IMR-90 (cell line): ENCODE measurements around the gene SMCP. TPM values are rescaled to one million over a fixed set of nuclear protein-coding genes. Genes with fewer than 3 reads are reported as not detected.

Source experiments
- ATAC-seq: fragments of 200-7000 bp; cut with Tn5 transposase; 2 replicates; pipeline ENCODE4 v1.9.1; 2020; ENCODE audit warnings: low read depth, mild to moderate bottlenecking, moderate library complexity
- BruUV-seq: library from RNA; stranded (reverse); fragments of 400-500 nt; replicated peaks from 2 replicates; lab custom pipeline; 2021; lab: Mats Ljungman, UMichigan
- CTCF ChIA-PET: fragments of 300-600 bp; formaldehyde crosslinking; extraction: SDS; loops from one replicate; lab custom pipeline; 2021; ENCODE audit warnings: antibody characterized with exemption; lab: Yijun Ruan, JAX
- POLR2A ChIA-PET: fragments of 300-600 bp; sonication (Branson Sonifier 250); formaldehyde crosslinking; loops from one replicate; lab custom pipeline; 2022; ENCODE audit warnings: antibody characterized with exemption; ENCODE audit not compliant: unreplicated experiment; lab: Charles Lee
- DNase-seq: peaks from one replicate; pipeline ENCODE4 v3.0.0; 2013
- H2AFZ ChIP-seq: replicated peaks from 2 replicates; pipeline ENCODE3; 2013; ENCODE audit warnings: low read length, mild to moderate bottlenecking; ENCODE audit not compliant: poor library complexity
- H2AK5ac ChIP-seq: 2 replicates; pipeline ENCODE4 v1.6.1; 2013; ENCODE audit warnings: low read depth, low read length, inconsistent platforms
- H2AK9ac ChIP-seq: replicated peaks from 2 replicates; pipeline ENCODE3; 2013; ENCODE audit warnings: mild to moderate bottlenecking, low read depth, low read length, moderate library complexity; ENCODE audit not compliant: poor library complexity
- H2BK120ac ChIP-seq: 2 replicates; pipeline ENCODE4 v1.6.1; 2013; ENCODE audit warnings: low read depth, low read length, inconsistent platforms
- H2BK15ac ChIP-seq: 3 replicates; pipeline ENCODE4 v1.6.1; 2013; ENCODE audit warnings: low read depth, low read length, inconsistent platforms
- H2BK20ac ChIP-seq: 2 replicates; pipeline ENCODE4 v1.6.1; 2013; ENCODE audit warnings: low read depth, mild to moderate bottlenecking, inconsistent platforms, low read length, moderate library complexity
- H2BK5ac ChIP-seq: 2 replicates; pipeline ENCODE4 v1.6.1; 2013; ENCODE audit warnings: mild to moderate bottlenecking, low read depth, low read length, inconsistent platforms; ENCODE audit not compliant: poor library complexity, severe bottlenecking
- H3K14ac ChIP-seq: replicated peaks from 2 replicates; pipeline ENCODE4 v1.6.1; 2013; ENCODE audit warnings: low read depth, low read length, inconsistent platforms
- H3K18ac ChIP-seq: 2 replicates; pipeline ENCODE4 v1.6.1; 2013; ENCODE audit warnings: low read depth, low read length, control low read depth
- H3K23ac ChIP-seq: 2 replicates; pipeline ENCODE4 v1.6.1; 2013; ENCODE audit warnings: low read depth, low read length, inconsistent platforms
- H3K27ac ChIP-seq: 2 replicates; pipeline ENCODE4 v1.5.1; 2013; ENCODE audit warnings: mild to moderate bottlenecking, control low read depth, low read length; ENCODE audit not compliant: insufficient read depth
- H3K27me3 ChIP-seq: 2 replicates; pipeline ENCODE4 v1.6.1; 2013; ENCODE audit warnings: low read length; ENCODE audit not compliant: control insufficient read depth, insufficient read depth
- H3K36me3 ChIP-seq: 2 replicates; pipeline ENCODE4 v1.6.1; 2013; ENCODE audit warnings: low read length, mixed read lengths; ENCODE audit not compliant: control insufficient read depth, insufficient read depth
- H3K4ac ChIP-seq: 2 replicates; pipeline ENCODE4 v1.6.1; 2013; ENCODE audit warnings: low read depth, low read length, inconsistent platforms
- H3K4me1 ChIP-seq: 2 replicates; pipeline ENCODE4 v1.6.1; 2013; ENCODE audit warnings: low read length, mixed read lengths; ENCODE audit not compliant: control insufficient read depth, insufficient read depth
- H3K4me2 ChIP-seq: 2 replicates; pipeline ENCODE4 v1.6.1; 2013; ENCODE audit warnings: low read depth, mild to moderate bottlenecking, control low read depth, low read length, moderate library complexity
- H3K4me3 ChIP-seq: 2 replicates; pipeline ENCODE4 v1.5.1; 2013; ENCODE audit warnings: low read depth, mild to moderate bottlenecking, control low read depth, low read length, moderate library complexity; ENCODE audit not compliant: insufficient read depth
- H3K56ac ChIP-seq: 2 replicates; pipeline ENCODE4 v1.6.1; 2013; ENCODE audit warnings: low read length, inconsistent platforms; ENCODE audit not compliant: insufficient read depth; ENCODE audit errors: extremely low read depth
- H3K79me1 ChIP-seq, 2 experiments: 2 replicates each; pipeline ENCODE4 v1.6.1; 2013; ENCODE audit warnings: low read length in 2 of 2, inconsistent platforms in 1 of 2, low read depth in 1 of 2
- H3K9ac ChIP-seq: 2 replicates; pipeline ENCODE4 v1.6.1; 2013; ENCODE audit warnings: low read depth, low read length, control low read depth
- H3K9me1 ChIP-seq: 2 replicates; pipeline ENCODE4 v1.6.1; 2013; ENCODE audit warnings: low read length, inconsistent platforms; ENCODE audit not compliant: insufficient read depth
- H3K9me3 ChIP-seq: 2 replicates; pipeline ENCODE4 v1.6.1; 2013; ENCODE audit warnings: low read length; ENCODE audit not compliant: control insufficient read depth, insufficient read depth
- H4K20me1 ChIP-seq: 2 replicates; pipeline ENCODE4 v1.6.1; 2013; ENCODE audit warnings: low read length, inconsistent platforms; ENCODE audit not compliant: insufficient read depth
- H4K5ac ChIP-seq: 2 replicates; pipeline ENCODE4 v1.6.1; 2013; ENCODE audit warnings: mild to moderate bottlenecking, low read depth, low read length, control low read depth
- H4K8ac ChIP-seq, 2 experiments: 2 replicates each; pipeline ENCODE4 v1.6.1; 2013; ENCODE audit warnings: low read depth in 2 of 2, low read length in 2 of 2, control low read depth in 1 of 2, inconsistent platforms in 1 of 2
- H4K91ac ChIP-seq: 2 replicates; pipeline ENCODE4 v1.6.1; 2013; ENCODE audit warnings: low read depth, low read length, inconsistent platforms; ENCODE audit not compliant: insufficient read depth
- BHLHE40 ChIP-seq: fragments of 150-350 bp; IDR thresholded peaks from 2 replicates; pipeline ENCODE4 v1.6.1; 2016; ENCODE audit warnings: mild to moderate bottlenecking, low read depth, low read length
- CHD1 ChIP-seq: IDR thresholded peaks from 2 replicates; pipeline ENCODE4 v1.6.1; 2012; ENCODE audit warnings: low read depth, low read length, improper control_type of control experiment
- RAD21 ChIP-seq: IDR thresholded peaks from 2 replicates; pipeline ENCODE4 v1.6.1; 2012; ENCODE audit warnings: low read length, improper control_type of control experiment
- RFX5 ChIP-seq: IDR thresholded peaks from 2 replicates; pipeline ENCODE4 v1.8.0; 2012; ENCODE audit warnings: low read depth, mild to moderate bottlenecking, low read length, moderate library complexity
- WGBS, 2 experiments: methylation state at CpG; one replicate each; pipeline versions ENCODE4 v1.1.5 to v1.1.7; 2013; ENCODE audit warnings: missing lambda C conversion rate in 2 of 2; ENCODE audit not compliant: insufficient read length in 1 of 2; ENCODE audit errors: extremely low coverage in 2 of 2; 5-methylcytosine and 5-hydroxymethylcytosine counted together
- dilution Hi-C: fragments of 300-500 bp; cut with HindIII; formaldehyde crosslinking; loops from one replicate; pipeline ENCODE4 v1.14.3; 2018; ENCODE audit warnings: low sequenced_read_pairs; ENCODE audit not compliant: unreplicated experiment
- in situ Hi-C: fragments of 300-500 bp; cut with MboI; formaldehyde crosslinking; loops from 3 replicates; pipeline ENCODE4 v1.14.3; 2019; ENCODE audit warnings: low sequenced_read_pairs, inconsistent platforms, mixed read lengths
- intact Hi-C: fragments of 100-400 bp; cut with micrococcal nuclease; formaldehyde crosslinking; loops from 2 replicates; pipeline ENCODE4 v1.10.0; 2022
- polyA plus RNA-seq, 3 experiments: library from polyadenylated mRNA; depleted of rRNA; stranded (reverse); fragments of >200 nt; gene quantifications; 2 replicates each; pipeline ENCODE4 v1.2.3, GENCODE V29; 2012; ENCODE audit warnings: low replicate concordance in 1 of 3
- total RNA-seq: library from RNA; depleted of rRNA; stranded (reverse); fragments of >200 nt; gene quantifications from 2 replicates; pipeline ENCODE4 v1.2.3, GENCODE V29; 2012
- TF ChIP-seq, protein P1 (sequence below): fragments of 150-350 bp; IDR thresholded peaks from 2 replicates; pipeline ENCODE4 v1.6.1; 2017; ENCODE audit warnings: mild to moderate bottlenecking, antibody characterized with exemption, low read length, low read depth
- TF ChIP-seq, protein P2 (sequence below): conservative IDR thresholded peaks from 2 replicates; pipeline ENCODE4 v1.5.1; 2012; ENCODE audit warnings: mild to moderate bottlenecking, low read depth, low read length, improper control_type of control experiment

The SMCP gene
- total and polyA plus RNA-seq, 2 of the 4 experiments (the other 2 are of a cell fraction), result not detected

DNA sequence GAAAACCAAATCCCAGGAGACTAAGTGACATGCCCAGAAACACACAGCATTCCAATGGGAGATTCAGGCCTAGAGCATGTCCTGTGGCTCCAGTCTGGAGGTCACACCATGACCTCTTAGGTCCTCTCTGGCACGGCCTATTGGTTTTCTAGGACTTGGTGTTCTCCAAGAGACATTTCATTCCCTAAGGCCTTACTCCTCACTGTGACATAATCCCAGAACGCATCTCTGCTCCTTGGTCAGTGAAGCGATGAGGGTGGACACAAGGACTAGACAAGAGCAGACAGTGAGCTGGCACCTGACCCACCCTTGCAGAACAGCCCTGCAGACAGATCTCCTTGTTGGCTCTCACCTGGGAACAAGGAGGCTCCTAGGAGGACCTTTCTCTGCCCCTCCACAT lies 31.1 kb downstream of the SMCP start:
- intact Hi-C loops (no loop called here), dilution Hi-C loops (no loop called here), in situ Hi-C loops (no loop called here)
- Histone ChIP-seq H4K8ac (no peak overlapping the region), H3K79me1 (no peaks in the 10 kb centered on the region), H2BK20ac (no peak overlapping the region), H3K9me1 (no peaks in the 10 kb centered on the region), H3K4ac (no peak overlapping the region), H2BK120ac (no peak overlapping the region), H3K23ac (no peak overlapping the region), H2BK15ac (no peak overlapping the region), H4K20me1 (no peaks in the 10 kb centered on the region), H3K56ac (no peak overlapping the region), H3K36me3 (no peaks in the 10 kb centered on the region), H3K4me2 (no peak overlapping the region), H3K27me3 (no peaks in the 10 kb centered on the region), H3K9ac (no peak overlapping the region), H3K4me3 (no peak overlapping the region), H4K91ac (no peak overlapping the region), H2AK5ac (no peak overlapping the region), H2AFZ (no peak overlapping the region), H3K9me3 (no peaks in the 10 kb centered on the region), H3K14ac (no peak overlapping the region), H3K4me1 (no peaks in the 10 kb centered on the region), H3K27ac (no peak overlapping the region), H2AK9ac (no peak overlapping the region), H2BK5ac (no peak overlapping the region), H4K5ac (no peak overlapping the region), H3K18ac (no peak overlapping the region)
- ChIA-PET CTCF (no interaction called here), POLR2A (no interaction called here)
- DNase-seq (no peak), ATAC-seq (no peak)
- BruUV-seq, result no TSS peak
- TF ChIP-seq, protein P1, sequence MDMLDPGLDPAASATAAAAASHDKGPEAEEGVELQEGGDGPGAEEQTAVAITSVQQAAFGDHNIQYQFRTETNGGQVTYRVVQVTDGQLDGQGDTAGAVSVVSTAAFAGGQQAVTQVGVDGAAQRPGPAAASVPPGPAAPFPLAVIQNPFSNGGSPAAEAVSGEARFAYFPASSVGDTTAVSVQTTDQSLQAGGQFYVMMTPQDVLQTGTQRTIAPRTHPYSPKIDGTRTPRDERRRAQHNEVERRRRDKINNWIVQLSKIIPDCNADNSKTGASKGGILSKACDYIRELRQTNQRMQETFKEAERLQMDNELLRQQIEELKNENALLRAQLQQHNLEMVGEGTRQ, result no peak
- TF ChIP-seq CHD1, result no peak
- TF ChIP-seq RAD21, result no peak
- TF ChIP-seq, protein P2, sequence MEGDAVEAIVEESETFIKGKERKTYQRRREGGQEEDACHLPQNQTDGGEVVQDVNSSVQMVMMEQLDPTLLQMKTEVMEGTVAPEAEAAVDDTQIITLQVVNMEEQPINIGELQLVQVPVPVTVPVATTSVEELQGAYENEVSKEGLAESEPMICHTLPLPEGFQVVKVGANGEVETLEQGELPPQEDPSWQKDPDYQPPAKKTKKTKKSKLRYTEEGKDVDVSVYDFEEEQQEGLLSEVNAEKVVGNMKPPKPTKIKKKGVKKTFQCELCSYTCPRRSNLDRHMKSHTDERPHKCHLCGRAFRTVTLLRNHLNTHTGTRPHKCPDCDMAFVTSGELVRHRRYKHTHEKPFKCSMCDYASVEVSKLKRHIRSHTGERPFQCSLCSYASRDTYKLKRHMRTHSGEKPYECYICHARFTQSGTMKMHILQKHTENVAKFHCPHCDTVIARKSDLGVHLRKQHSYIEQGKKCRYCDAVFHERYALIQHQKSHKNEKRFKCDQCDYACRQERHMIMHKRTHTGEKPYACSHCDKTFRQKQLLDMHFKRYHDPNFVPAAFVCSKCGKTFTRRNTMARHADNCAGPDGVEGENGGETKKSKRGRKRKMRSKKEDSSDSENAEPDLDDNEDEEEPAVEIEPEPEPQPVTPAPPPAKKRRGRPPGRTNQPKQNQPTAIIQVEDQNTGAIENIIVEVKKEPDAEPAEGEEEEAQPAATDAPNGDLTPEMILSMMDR, result no peak
- no peak for TF ChIP-seq RFX5
- TF ChIP-seq BHLHE40, result no peak
- WGBS, 2 experiments, result no CpG with 5 or more reads among the region's 3 CpGs
